ENCODE measurements around the gene AP3D1. TPM values are rescaled to one million over a fixed set of nuclear protein-coding genes. Genes with fewer than 3 reads are reported as not detected.

Gene AP3D1
- total and polyA plus RNA-seq, 7 donors: 43.1 to 127 (median 55.7) TPM

DNA sequence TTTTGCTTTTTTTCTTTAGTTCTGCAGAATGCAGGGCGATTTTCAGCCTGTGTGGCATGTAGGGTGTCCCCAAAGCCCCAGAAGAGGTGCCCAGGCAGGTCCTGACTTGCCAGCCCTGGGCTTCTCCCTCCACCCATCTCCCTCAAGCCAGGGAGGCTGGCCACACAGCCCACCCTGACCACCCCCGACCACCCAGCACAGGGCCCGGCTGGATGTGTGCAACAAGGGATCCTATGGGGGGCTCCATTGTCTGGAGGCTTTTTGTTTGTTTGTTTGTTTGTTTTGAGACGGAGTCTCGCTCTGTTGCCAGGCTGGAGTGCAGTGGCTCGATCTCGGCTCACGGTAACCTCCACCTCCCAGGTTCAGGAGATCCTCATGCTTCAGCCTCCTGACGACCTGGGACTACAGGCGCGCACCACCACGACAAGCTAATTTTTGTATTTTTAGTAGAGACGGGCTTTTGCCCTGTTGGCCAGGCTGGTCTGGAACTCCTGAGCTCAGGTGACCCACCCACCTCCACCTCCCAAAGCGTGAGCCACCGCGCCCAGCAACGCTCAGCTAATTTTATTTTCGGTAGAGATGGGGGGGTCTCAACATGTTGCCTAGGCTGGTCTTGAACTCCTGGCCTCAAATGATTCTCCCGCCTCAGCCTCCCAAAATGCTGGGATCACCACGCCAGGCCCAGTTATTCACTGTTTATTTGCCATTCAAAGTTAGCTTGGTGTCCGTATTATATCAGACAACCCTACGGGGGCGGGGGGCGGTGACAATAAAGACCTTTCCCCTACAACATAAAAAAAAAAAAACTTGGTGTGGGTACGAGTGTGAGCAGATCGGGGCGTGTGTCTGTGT is 92.6 kb downstream of the AP3D1 start:
- TF ChIP-seq POLR2A (IDR thresholded peaks at IDR 0.05): no peak
- TF ChIP-seq EP300 (IDR thresholded peaks at IDR 0.05): no peak
- TF ChIP-seq, protein P1, sequence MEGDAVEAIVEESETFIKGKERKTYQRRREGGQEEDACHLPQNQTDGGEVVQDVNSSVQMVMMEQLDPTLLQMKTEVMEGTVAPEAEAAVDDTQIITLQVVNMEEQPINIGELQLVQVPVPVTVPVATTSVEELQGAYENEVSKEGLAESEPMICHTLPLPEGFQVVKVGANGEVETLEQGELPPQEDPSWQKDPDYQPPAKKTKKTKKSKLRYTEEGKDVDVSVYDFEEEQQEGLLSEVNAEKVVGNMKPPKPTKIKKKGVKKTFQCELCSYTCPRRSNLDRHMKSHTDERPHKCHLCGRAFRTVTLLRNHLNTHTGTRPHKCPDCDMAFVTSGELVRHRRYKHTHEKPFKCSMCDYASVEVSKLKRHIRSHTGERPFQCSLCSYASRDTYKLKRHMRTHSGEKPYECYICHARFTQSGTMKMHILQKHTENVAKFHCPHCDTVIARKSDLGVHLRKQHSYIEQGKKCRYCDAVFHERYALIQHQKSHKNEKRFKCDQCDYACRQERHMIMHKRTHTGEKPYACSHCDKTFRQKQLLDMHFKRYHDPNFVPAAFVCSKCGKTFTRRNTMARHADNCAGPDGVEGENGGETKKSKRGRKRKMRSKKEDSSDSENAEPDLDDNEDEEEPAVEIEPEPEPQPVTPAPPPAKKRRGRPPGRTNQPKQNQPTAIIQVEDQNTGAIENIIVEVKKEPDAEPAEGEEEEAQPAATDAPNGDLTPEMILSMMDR (IDR thresholded peaks at IDR 0.05): no peak
- no peak for TF ChIP-seq POLR2AphosphoS5 (IDR thresholded peaks at IDR 0.05)
- Histone ChIP-seq H3K36me3 (no peaks in the 10 kb centered on the region), H3K4me1 (peaks cover 0 to 69% (median 65%) of the 10 kb centered on the region in 4 donors), H3K27ac (peak overlapping the region; percentile 95 to 100 (median 100)), H3K9me3 (no peaks in the 10 kb centered on the region), H3K4me3 (peak overlapping the region in 1 of 4 donors; percentile 14), H3K27me3 (no peaks in the 10 kb centered on the region)
- no peak for DNase-seq
- intact Hi-C loops (cut with DNase I): no loop called here
- WGBS, 2 donors: 64 to 84% methylated on average over 27 of the region's 27 CpGs

- peaks cover 0 to 63% (median 61%) of the 10 kb centered on the region in 4 donors for H3K4me1 ChIP-seq
- no peaks in the 10 kb centered on the region for H3K36me3 ChIP-seq
- intact Hi-C loops (cut with DNase I): no loop called here
- peak overlapping the region; percentile 95 to 100 (median 100) for H3K27ac ChIP-seq
- no peak for TF ChIP-seq POLR2AphosphoS5 (IDR thresholded peaks at IDR 0.05)
- 82 to 90% methylated on average over 23 of the region's 23 CpGs for WGBS, 2 donors
- no peaks in the 10 kb centered on the region for H3K9me3 ChIP-seq
- no peaks in the 10 kb centered on the region for H3K27me3 ChIP-seq
- H3K4me3 ChIP-seq: no peak overlapping the region
- no peak for DNase-seq
Measured at GRCh38 chr19:2057484-2058469, 93.6 kb downstream of the AP3D1 start.

GRCh38 chr19:2056837-2057192 is 94.6 kb downstream of the AP3D1 start:
- no peaks in the 10 kb centered on the region for H3K9me3 ChIP-seq
- H3K4me3 ChIP-seq: no peak overlapping the region
- intact Hi-C loops (cut with DNase I): no loop called here
- H3K27me3 ChIP-seq: no peaks in the 10 kb centered on the region
- H3K36me3 ChIP-seq: no peaks in the 10 kb centered on the region
- DNase-seq: no peak
- peaks cover 0 to 62% (median 59%) of the 10 kb centered on the region in 4 donors for H3K4me1 ChIP-seq
- 45 to 53% methylated on average over 5 of the region's 5 CpGs for WGBS, 2 donors
- peak overlapping the region; percentile 95 to 100 (median 100) for H3K27ac ChIP-seq
- TF ChIP-seq POLR2AphosphoS5 (IDR thresholded peaks at IDR 0.05): no peak
- no peak for TF ChIP-seq EP300 (IDR thresholded peaks at IDR 0.05)
- TF ChIP-seq, protein P1 (IDR thresholded peaks at IDR 0.05): no peak
- no peak for TF ChIP-seq POLR2A (IDR thresholded peaks at IDR 0.05)

- 17 to 34% methylated on average over 22 of the region's 22 CpGs for WGBS, 2 donors
- H3K9me3 ChIP-seq: no peaks in the 10 kb centered on the region
- DNase-seq: peak; percentile 92
- no peaks in the 10 kb centered on the region for H3K27me3 ChIP-seq
- peak; percentile 66 to 83 (median 77) for TF ChIP-seq POLR2AphosphoS5 (IDR thresholded peaks at IDR 0.05)
- TF ChIP-seq EP300 (IDR thresholded peaks at IDR 0.05): no peak
- TF ChIP-seq POLR2A (IDR thresholded peaks at IDR 0.05): peak in 1 of 2 donors; percentile 33
- TF ChIP-seq, protein P1 (IDR thresholded peaks at IDR 0.05): no peak
- no peaks in the 10 kb centered on the region for H3K36me3 ChIP-seq
- intact Hi-C loops (cut with DNase I): no loop called here
- H3K4me3 ChIP-seq: peak overlapping the region; percentile 29 to 47 (median 44)
- H3K27ac ChIP-seq: peak overlapping the region; percentile 95 to 100 (median 100)
- H3K4me1 ChIP-seq: peaks cover 0 to 67% (median 64%) of the 10 kb centered on the region in 4 donors
Measured at GRCh38 chr19:2055931-2056836, 95.2 kb downstream of the AP3D1 start.
